ENCODE measurements around the gene SH3PXD2A. TPM values are rescaled to one million over a fixed set of nuclear protein-coding genes. Genes with fewer than 3 reads are reported as not detected.

The SH3PXD2A gene
- total RNA-seq, 5 donors from 2014 or later (not counting 1 experiment from before 2014, with no cell fraction given) = 5.8 to 11.8 (median 9.8) TPM

- Mint-ChIP-seq H3K36me3 (no peaks in the 10 kb centered on the region), H3K4me1 (peaks cover 15 to 32% (median 16%) of the 10 kb centered on the region in 3 donors), H3K27me3 (no peaks in the 10 kb centered on the region), H3K4me3 (no peak overlapping the region), H3K27ac (no peak overlapping the region), H3K9me3 (peaks cover 0 to 6% (median 2%) of the 10 kb centered on the region in 3 donors)
- Histone ChIP-seq H3K4me3 (ENCODE audit: control insufficient read depth in 1 of 2, extremely low read depth in 1 of 2, low read length in 1 of 2) (no peak overlapping the region), H3K4me1 (ENCODE audit: control insufficient read depth in 1 of 2, extremely low read depth in 1 of 2, insufficient read depth in 2 of 2, low read length in 2 of 2) (peaks cover 13 to 20% of the 10 kb centered on the region in 2 experiments), H3K36me3 (ENCODE audit: control insufficient read depth in 2 of 2, extremely low read depth in 1 of 2, insufficient read depth in 1 of 2, low read length in 1 of 2) (no peaks in the 10 kb centered on the region), H3K27me3 (replicated peaks in 1 of 2; ENCODE audit: control insufficient read depth in 2 of 2, extremely low read depth in 1 of 2, insufficient read depth in 2 of 2, low read length in 1 of 2) (peaks cover 0 to 11% of the 10 kb centered on the region in 2 experiments), H3K27ac (ENCODE audit: low read length) (no peak overlapping the region), H3K9me3 (no peaks in the 10 kb centered on the region)
- DNase-seq (no peak), ATAC-seq (replicated peaks in 1 of 4) (no peak)
- 50% methylated on average over 1 of the region's 7 CpGs for WGBS (ENCODE audit: insufficient coverage)
- ChIA-PET POLR2A (no interaction called here), CTCF (interaction anchor here (0.7 to 1.2 kb wide), 2 partner anchors 21 to 523 kb away, joined by 3 read pairs; no protein-coding TSS in a partner anchor)
Observed at GRCh38 chr10:103751667-103752290, 103.6 kb downstream of the SH3PXD2A start.

DNA sequence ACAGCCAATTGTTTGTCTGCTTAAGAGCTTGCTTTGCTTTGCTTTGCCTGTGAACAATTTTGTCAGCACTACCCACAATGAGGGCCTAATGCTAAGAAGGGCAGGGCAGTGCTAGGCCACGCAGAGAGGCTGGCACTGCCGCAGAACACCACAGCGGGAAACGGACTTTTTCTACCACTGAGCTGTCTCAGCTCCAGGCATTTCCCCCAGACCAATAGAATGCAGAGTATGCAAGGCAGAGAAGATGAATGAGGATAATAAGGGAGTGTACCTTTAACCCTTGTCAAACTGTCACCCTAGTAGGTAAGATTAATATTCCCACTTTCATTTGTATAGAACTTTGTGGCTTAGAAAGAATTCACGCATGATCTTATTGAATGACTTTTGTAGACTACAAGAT, 104.5 kb downstream of the SH3PXD2A start:
- H3K27ac ChIP-seq (ENCODE audit: low read length) = no peak overlapping the region
- no CpG with 5 or more reads among the region's 5 CpGs for WGBS (ENCODE audit: insufficient coverage)
- no peaks in the 10 kb centered on the region for H3K27me3 Mint-ChIP-seq
- H3K4me3 ChIP-seq (ENCODE audit: control insufficient read depth in 1 of 2, extremely low read depth in 1 of 2, low read length in 1 of 2) = no peak overlapping the region
- peaks cover 13 to 29% of the 10 kb centered on the region in 2 experiments for H3K4me1 ChIP-seq (ENCODE audit: control insufficient read depth in 1 of 2, extremely low read depth in 1 of 2, insufficient read depth in 2 of 2, low read length in 2 of 2)
- no peaks in the 10 kb centered on the region for H3K36me3 ChIP-seq (ENCODE audit: control insufficient read depth in 2 of 2, extremely low read depth in 1 of 2, insufficient read depth in 1 of 2, low read length in 1 of 2)
- peaks cover 16 to 37% (median 23%) of the 10 kb centered on the region in 3 donors for H3K4me1 Mint-ChIP-seq
- peaks cover 0 to 6% (median 2%) of the 10 kb centered on the region in 3 donors for H3K9me3 Mint-ChIP-seq
- no peak for DNase-seq
- H3K27ac Mint-ChIP-seq = no peak overlapping the region
- peaks cover 0 to 14% of the 10 kb centered on the region in 2 experiments for H3K27me3 ChIP-seq (replicated peaks in 1 of 2; ENCODE audit: control insufficient read depth in 2 of 2, extremely low read depth in 1 of 2, insufficient read depth in 2 of 2, low read length in 1 of 2)
- CTCF ChIA-PET = interaction anchor here in 1 of 2 donors (1.2 kb wide), 1 partner anchor 524 kb away, joined by 3 read pairs; no protein-coding TSS in a partner anchor
- H3K36me3 Mint-ChIP-seq = no peaks in the 10 kb centered on the region
- H3K9me3 ChIP-seq = no peaks in the 10 kb centered on the region
- H3K4me3 Mint-ChIP-seq = no peak overlapping the region
- POLR2A ChIA-PET = no interaction called here
- ATAC-seq (replicated peaks in 1 of 4) = no peak

DNA sequence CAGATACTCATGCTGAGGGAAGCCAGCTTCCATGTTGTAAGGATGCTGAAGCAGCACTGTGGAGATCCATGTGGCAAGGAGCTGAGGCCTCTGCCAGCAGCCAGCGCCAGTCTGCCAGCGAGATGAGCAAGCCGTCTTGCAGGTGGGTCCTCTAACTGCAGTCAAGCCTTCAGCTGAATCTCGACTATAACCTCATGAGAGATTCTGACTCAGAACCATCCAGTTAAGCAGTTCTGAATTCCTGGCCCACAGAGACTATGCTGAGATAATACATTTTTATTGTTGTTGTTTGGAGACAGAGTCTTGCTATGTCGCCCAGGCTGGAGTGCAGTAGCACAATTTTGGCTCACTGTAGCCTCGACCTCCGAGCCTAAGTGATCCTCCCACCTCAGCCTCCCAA, 105.6 kb downstream of the SH3PXD2A start:
- H3K27me3 ChIP-seq (replicated peaks in 1 of 2; ENCODE audit: control insufficient read depth in 2 of 2, extremely low read depth in 1 of 2, insufficient read depth in 2 of 2, low read length in 1 of 2) = peaks cover 0 to 14% of the 10 kb centered on the region in 2 experiments
- Mint-ChIP-seq H3K27ac (no peak overlapping the region), H3K4me1 (peaks cover 16 to 48% (median 31%) of the 10 kb centered on the region in 3 donors), H3K9me3 (peaks cover 0 to 6% (median 2%) of the 10 kb centered on the region in 3 donors), H3K4me3 (no peak overlapping the region), H3K27me3 (no peaks in the 10 kb centered on the region), H3K36me3 (no peaks in the 10 kb centered on the region)
- ATAC-seq (replicated peaks in 1 of 4) (no peak), DNase-seq (no peak)
- H3K27ac ChIP-seq (ENCODE audit: low read length) = no peak overlapping the region
- H3K4me3 ChIP-seq (ENCODE audit: control insufficient read depth in 1 of 2, extremely low read depth in 1 of 2, low read length in 1 of 2) = no peak overlapping the region
- no peaks in the 10 kb centered on the region for H3K36me3 ChIP-seq (ENCODE audit: control insufficient read depth in 2 of 2, extremely low read depth in 1 of 2, insufficient read depth in 1 of 2, low read length in 1 of 2)
- peaks cover 13 to 36% of the 10 kb centered on the region in 2 experiments for H3K4me1 ChIP-seq (ENCODE audit: control insufficient read depth in 1 of 2, extremely low read depth in 1 of 2, insufficient read depth in 2 of 2, low read length in 2 of 2)
- CTCF ChIA-PET = no interaction called here
- H3K9me3 ChIP-seq = no peaks in the 10 kb centered on the region
- POLR2A ChIA-PET = no interaction called here
- 94% methylated on average over 3 of the region's 7 CpGs for WGBS (ENCODE audit: insufficient coverage)

GRCh38 chr10:103748020-103748419, 107.4 kb downstream of the SH3PXD2A start:
- Mint-ChIP-seq H3K36me3 (no peaks in the 10 kb centered on the region), H3K27me3 (no peaks in the 10 kb centered on the region), H3K4me1 (peaks cover 16 to 45% (median 32%) of the 10 kb centered on the region in 3 donors), H3K9me3 (peaks cover 0 to 6% (median 2%) of the 10 kb centered on the region in 3 donors), H3K27ac (peak overlapping the region; percentile 80 to 86), H3K4me3 (peak overlapping the region in 1 of 3 donors; percentile 18)
- ATAC-seq (replicated peaks in 1 of 4) (peak; percentile 65 to 74 (median 69)), DNase-seq (peak in 2 of 35 experiments; percentile 16 to 35)
- ChIA-PET CTCF (interaction anchor here in 1 of 2 donors (0.5 to 0.6 kb wide), 2 partner anchors 45 to 1058 kb away, joined by 3 read pairs; no protein-coding TSS in a partner anchor), POLR2A (no interaction called here)
- WGBS (ENCODE audit: insufficient coverage) = no CpG with 5 or more reads among the region's 6 CpGs
- Histone ChIP-seq H3K9me3 (no peaks in the 10 kb centered on the region), H3K4me1 (ENCODE audit: control insufficient read depth in 1 of 2, extremely low read depth in 1 of 2, insufficient read depth in 2 of 2, low read length in 2 of 2) (peaks cover 13 to 36% of the 10 kb centered on the region in 2 experiments), H3K27ac (ENCODE audit: low read length) (peak overlapping the region; percentile 57), H3K36me3 (ENCODE audit: control insufficient read depth in 2 of 2, extremely low read depth in 1 of 2, insufficient read depth in 1 of 2, low read length in 1 of 2) (no peaks in the 10 kb centered on the region), H3K27me3 (replicated peaks in 1 of 2; ENCODE audit: control insufficient read depth in 2 of 2, extremely low read depth in 1 of 2, insufficient read depth in 2 of 2, low read length in 1 of 2) (peaks cover 0 to 14% of the 10 kb centered on the region in 2 experiments), H3K4me3 (ENCODE audit: control insufficient read depth in 1 of 2, extremely low read depth in 1 of 2, low read length in 1 of 2) (no peak overlapping the region)

- ChIA-PET CTCF (no interaction called here), POLR2A (no interaction called here)
- peaks cover 16 to 45% (median 32%) of the 10 kb centered on the region in 3 donors for H3K4me1 Mint-ChIP-seq
- Histone ChIP-seq H3K36me3 (ENCODE audit: control insufficient read depth in 2 of 2, extremely low read depth in 1 of 2, insufficient read depth in 1 of 2, low read length in 1 of 2) (no peaks in the 10 kb centered on the region), H3K4me3 (ENCODE audit: control insufficient read depth in 1 of 2, extremely low read depth in 1 of 2, low read length in 1 of 2) (no peak overlapping the region), H3K4me1 (ENCODE audit: control insufficient read depth in 1 of 2, extremely low read depth in 1 of 2, insufficient read depth in 2 of 2, low read length in 2 of 2) (peaks cover 13 to 36% of the 10 kb centered on the region in 2 experiments), H3K9me3 (no peaks in the 10 kb centered on the region), H3K27ac (ENCODE audit: low read length) (peak overlapping the region; percentile 57), H3K27me3 (replicated peaks in 1 of 2; ENCODE audit: control insufficient read depth in 2 of 2, extremely low read depth in 1 of 2, insufficient read depth in 2 of 2, low read length in 1 of 2) (peaks cover 0 to 14% of the 10 kb centered on the region in 2 experiments)
- peaks cover 0 to 2% (median 2%) of the 10 kb centered on the region in 3 donors for H3K9me3 Mint-ChIP-seq
- peak overlapping the region; percentile 80 to 86 for H3K27ac Mint-ChIP-seq
- 61% methylated on average over 6 of the region's 14 CpGs for WGBS (ENCODE audit: insufficient coverage)
- H3K4me3 Mint-ChIP-seq = peak overlapping the region in 1 of 3 donors; percentile 28
- H3K27me3 Mint-ChIP-seq = no peaks in the 10 kb centered on the region
- ATAC-seq (replicated peaks in 1 of 4) = no peak
- no peak for DNase-seq
- H3K36me3 Mint-ChIP-seq = no peaks in the 10 kb centered on the region
Observed at GRCh38 chr10:103747193-103747865, 108.0 kb downstream of the SH3PXD2A start.

DNA sequence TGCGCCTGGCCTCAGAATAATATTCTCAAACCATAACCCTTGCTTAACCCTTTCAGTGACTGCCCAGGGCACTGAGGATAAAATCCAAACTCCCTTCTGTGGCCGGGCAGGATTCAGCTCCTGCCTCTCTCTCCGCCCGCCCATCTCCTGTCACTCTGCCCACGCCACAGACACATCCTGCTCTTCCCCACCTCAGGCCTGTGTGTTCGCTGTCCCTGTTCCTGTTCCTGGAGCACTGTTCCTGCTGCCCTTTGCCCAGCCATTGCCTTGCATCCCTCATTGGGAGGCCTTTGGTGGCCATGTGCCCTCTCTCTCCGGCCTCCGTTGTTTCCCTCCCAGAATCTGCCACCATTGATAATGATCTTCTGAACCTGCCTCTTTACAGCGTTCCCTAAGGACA, 108.8 kb downstream of the SH3PXD2A start:
- H3K27ac ChIP-seq (ENCODE audit: low read length) = no peak overlapping the region
- peaks cover 16 to 45% (median 32%) of the 10 kb centered on the region in 3 donors for H3K4me1 Mint-ChIP-seq
- no peak for ATAC-seq (replicated peaks in 1 of 4)
- WGBS (ENCODE audit: insufficient coverage) = 89% methylated on average over 8 of the region's 9 CpGs
- no peak overlapping the region for H3K4me3 ChIP-seq (ENCODE audit: control insufficient read depth in 1 of 2, extremely low read depth in 1 of 2, low read length in 1 of 2)
- CTCF ChIA-PET = no interaction called here
- peaks cover 0 to 14% of the 10 kb centered on the region in 2 experiments for H3K27me3 ChIP-seq (replicated peaks in 1 of 2; ENCODE audit: control insufficient read depth in 2 of 2, extremely low read depth in 1 of 2, insufficient read depth in 2 of 2, low read length in 1 of 2)
- POLR2A ChIA-PET = no interaction called here
- H3K9me3 Mint-ChIP-seq = no peaks in the 10 kb centered on the region
- no peaks in the 10 kb centered on the region for H3K27me3 Mint-ChIP-seq
- H3K27ac Mint-ChIP-seq = peak overlapping the region; percentile 34 to 78
- H3K9me3 ChIP-seq = no peaks in the 10 kb centered on the region
- peak overlapping the region in 1 of 3 donors; percentile 28 for H3K4me3 Mint-ChIP-seq
- H3K36me3 Mint-ChIP-seq = no peaks in the 10 kb centered on the region
- H3K36me3 ChIP-seq (ENCODE audit: control insufficient read depth in 2 of 2, extremely low read depth in 1 of 2, insufficient read depth in 1 of 2, low read length in 1 of 2) = no peaks in the 10 kb centered on the region
- DNase-seq = no peak
- H3K4me1 ChIP-seq (ENCODE audit: control insufficient read depth in 1 of 2, extremely low read depth in 1 of 2, insufficient read depth in 2 of 2, low read length in 2 of 2) = peaks cover 13 to 36% of the 10 kb centered on the region in 2 experiments

All from T-cell (primary cell).